HT-29 (cell line): Measurements from ENCODE around the gene TBC1D22A. TPM values are rescaled to one million over a fixed set of nuclear protein-coding genes. Genes with fewer than 3 reads are reported as not detected.

ENCODE experiments used
- DNase-seq: peaks from one replicate; pipeline ENCODE4 v3.0.0-alpha.2; 2015; ENCODE audit warnings: low spot score
- total RNA-seq: library from RNA; depleted of rRNA; stranded (reverse); fragments of >200 nt; shearing (Covaris generic); gene quantifications from 2 replicates; pipeline ENCODE4 v1.2.3, GENCODE V29; 2014

TBC1D22A gene
- total RNA-seq, 1 experiment from 2014 or later: 23.9 TPM

GRCh38 chr22:47121791-47122190 is 359.3 kb downstream of the TBC1D22A start:
- no peak for DNase-seq

GRCh38 chr22:47122441-47123000 is 360.1 kb downstream of the TBC1D22A start:
- no peak for DNase-seq

GRCh38 chr22:47123006-47123826 is 360.8 kb downstream of the TBC1D22A start:
- DNase-seq: no peak

GRCh38 chr22:47123827-47124442 is 361.5 kb downstream of the TBC1D22A start:
- no peak for DNase-seq

- no peak for DNase-seq
These were observed 362.0 kb downstream of the TBC1D22A start for GRCh38 chr22:47124451-47124881.

- DNase-seq: no peak
These were observed 362.5 kb downstream of the TBC1D22A start for GRCh38 chr22:47124961-47125360.

GRCh38 chr22:47125603-47126002 is 363.2 kb downstream of the TBC1D22A start:
- no peak for DNase-seq

- no peak for DNase-seq
These were observed 363.9 kb downstream of the TBC1D22A start for GRCh38 chr22:47126344-47126811.

- no peak for DNase-seq
These were observed 365.0 kb downstream of the TBC1D22A start for GRCh38 chr22:47127441-47127871.

GRCh38 chr22:47128216-47128615 is 365.8 kb downstream of the TBC1D22A start:
- no peak for DNase-seq

- no peak for DNase-seq
These were observed 366.3 kb downstream of the TBC1D22A start for GRCh38 chr22:47128622-47129215.

- DNase-seq: peak; percentile 71
These were observed 367.6 kb downstream of the TBC1D22A start for GRCh38 chr22:47129902-47130635.

- no peak for DNase-seq
These were observed 368.6 kb downstream of the TBC1D22A start for GRCh38 chr22:47130883-47131631.

GRCh38 chr22:47131632-47132427 is 369.4 kb downstream of the TBC1D22A start:
- DNase-seq: no peak

GRCh38 chr22:47132428-47132825 is 370.0 kb downstream of the TBC1D22A start:
- DNase-seq: no peak

GRCh38 chr22:47133061-47133969 is 370.9 kb downstream of the TBC1D22A start:
- no peak for DNase-seq

- no peak for DNase-seq
These were observed 371.8 kb downstream of the TBC1D22A start for GRCh38 chr22:47134222-47134621.

- DNase-seq: no peak
These were observed 372.9 kb downstream of the TBC1D22A start for GRCh38 chr22:47135338-47135737.

GRCh38 chr22:47136050-47136449 is 373.6 kb downstream of the TBC1D22A start:
- DNase-seq: no peak
